HG02938 (cell line): ENCODE data around the gene KDF1.

ENCODE experiments used
- ATAC-seq: cut with Tn5 transposase; IDR thresholded peaks from one replicate; pipeline ENCODE4 v1.9.1; 2021; ENCODE audit warnings: mild to moderate bottlenecking, moderate library complexity; ENCODE audit not compliant: unreplicated experiment

KDF1 gene

GRCh38 chr1:26959722-26960624, at the start of gene KDF1:
Gene KDF1 (minus strand): TSS chr1:26960468. CDS start chr1:26952380, 8,088 bp downstream.
- ATAC-seq = no peak

DNA sequence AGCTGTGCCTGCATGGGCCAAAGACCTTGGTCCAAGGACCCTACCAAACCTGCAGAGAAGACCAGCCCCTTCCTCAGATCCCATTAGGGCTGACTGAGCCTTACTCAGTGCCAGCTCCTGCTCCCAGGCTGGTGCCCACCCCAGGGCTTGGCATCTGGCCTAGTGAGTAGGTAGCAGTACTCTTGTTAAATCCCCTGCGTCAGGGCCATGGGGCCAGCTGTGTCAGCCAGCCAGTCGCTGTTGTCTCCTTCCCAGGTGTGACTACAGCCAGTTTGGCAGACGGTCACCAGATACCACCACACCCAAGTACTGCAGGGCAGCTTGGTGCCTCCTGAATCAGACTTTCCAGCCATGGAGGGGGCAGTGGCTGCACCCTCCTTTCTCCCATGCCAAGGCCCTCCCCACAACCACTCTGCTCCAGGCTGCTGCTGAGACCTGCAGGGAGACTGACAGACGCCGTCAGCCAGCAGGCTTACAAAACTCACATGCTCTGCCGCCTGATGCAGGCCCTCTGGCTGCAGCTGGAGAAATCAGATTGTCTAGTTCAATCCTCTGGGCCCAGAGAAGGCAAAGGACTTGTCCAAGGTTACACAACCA, 49.4 kb upstream of the KDF1 start:
- ATAC-seq = no peak

GRCh38 chr1:27007909-27008582, 47.8 kb upstream of the KDF1 start:
- ATAC-seq = no peak

DNA sequence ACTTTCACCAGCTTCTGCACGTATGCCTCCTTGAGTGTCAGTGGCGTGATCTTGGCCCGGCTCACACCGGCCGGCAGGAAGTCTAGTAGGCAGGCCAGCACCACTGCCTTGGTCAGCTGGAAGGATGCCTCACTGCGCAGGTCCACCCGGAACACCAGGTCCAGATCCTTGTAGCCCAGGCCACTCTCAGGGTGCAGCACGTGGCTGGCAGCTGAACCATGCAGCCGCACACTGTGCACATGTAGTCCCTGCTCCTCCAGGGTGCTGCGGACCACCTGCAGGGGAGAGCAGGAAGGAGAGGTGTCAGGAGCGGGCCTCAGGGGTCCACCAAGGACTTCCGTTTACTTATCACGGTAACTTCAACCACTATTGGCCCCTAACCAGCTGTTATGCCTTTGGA, 46.4 kb upstream of the KDF1 start:
- ATAC-seq = no peak

GRCh38 chr1:27005648-27006496, 45.6 kb upstream of the KDF1 start:
- ATAC-seq = no peak

- no peak for ATAC-seq
These were observed 44.9 kb upstream of the KDF1 start for GRCh38 chr1:27005166-27005530.

DNA sequence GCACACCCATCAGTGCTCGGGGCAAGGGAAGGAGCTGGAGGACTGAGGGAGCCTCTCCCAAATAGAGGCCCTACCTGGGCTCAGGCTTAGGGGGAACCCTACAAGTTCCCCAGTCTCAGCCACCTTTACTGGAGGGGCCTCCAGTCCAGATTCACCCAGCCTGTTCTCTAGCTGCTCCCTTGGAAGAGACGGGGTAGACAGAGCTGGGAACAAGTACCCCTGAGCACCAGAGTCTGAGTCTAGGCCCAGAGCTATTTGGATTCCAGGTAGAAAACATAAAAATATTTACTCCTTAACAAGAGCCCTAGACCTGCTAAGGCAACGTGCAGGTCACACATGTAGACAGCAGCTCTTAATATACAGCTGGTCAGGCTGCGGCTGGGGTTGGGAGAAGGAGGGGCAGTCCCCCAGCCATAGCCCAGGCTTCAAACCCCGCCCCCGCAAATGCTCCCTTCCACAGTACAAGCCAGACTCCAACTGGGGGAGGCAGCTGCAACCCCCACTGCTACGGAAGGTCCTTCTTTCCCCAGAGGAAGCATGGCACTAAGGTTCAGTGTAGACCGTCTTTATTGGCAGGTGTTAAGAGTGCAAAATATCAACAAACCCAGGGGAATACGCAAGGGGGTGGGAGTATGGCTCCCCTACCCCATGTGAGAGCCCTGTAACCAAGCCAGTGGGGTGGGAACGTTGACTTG, 44.4 kb upstream of the KDF1 start:
- no peak for ATAC-seq

DNA sequence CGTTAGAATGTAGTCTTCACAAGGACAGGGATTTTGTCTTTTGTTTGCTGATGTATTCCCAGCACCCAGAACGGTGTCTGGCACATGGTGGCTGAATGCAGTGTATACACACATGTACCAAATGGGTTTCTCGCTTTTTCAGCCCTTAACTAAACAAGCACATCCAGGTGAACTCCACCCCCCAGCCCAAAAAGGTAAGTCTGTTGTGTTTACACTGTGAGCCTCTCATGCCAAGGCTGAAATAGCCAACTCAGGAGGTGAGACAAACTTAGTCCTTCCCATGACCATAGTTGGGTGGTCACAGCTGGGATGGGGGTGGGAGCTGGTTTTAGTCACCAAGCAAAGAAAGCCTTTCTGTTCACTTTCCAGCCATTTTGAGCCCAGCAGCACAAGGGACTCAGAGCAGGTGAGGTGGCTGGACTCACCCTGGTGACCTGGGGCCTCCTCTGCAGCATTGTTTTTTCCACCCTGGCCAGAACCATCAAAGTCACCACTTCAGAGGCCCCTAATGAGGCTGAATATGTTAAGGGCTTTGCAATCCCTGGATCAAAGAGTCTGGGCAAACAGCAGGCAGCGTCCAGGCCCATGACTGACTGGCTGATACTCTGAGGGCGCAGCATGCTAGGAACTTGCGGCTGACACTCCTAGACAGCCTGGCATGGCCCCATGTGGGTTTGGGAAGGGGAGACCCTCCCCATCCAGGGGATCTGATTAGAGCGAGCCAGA, 43.6 kb upstream of the KDF1 start:
- ATAC-seq = no peak

- no peak for ATAC-seq
These were observed 41.5 kb upstream of the KDF1 start for GRCh38 chr1:27001570-27002360.

GRCh38 chr1:27000817-27001460, 40.7 kb upstream of the KDF1 start:
- no peak for ATAC-seq

GRCh38 chr1:27000090-27000816, 40.0 kb upstream of the KDF1 start:
- no peak for ATAC-seq

DNA sequence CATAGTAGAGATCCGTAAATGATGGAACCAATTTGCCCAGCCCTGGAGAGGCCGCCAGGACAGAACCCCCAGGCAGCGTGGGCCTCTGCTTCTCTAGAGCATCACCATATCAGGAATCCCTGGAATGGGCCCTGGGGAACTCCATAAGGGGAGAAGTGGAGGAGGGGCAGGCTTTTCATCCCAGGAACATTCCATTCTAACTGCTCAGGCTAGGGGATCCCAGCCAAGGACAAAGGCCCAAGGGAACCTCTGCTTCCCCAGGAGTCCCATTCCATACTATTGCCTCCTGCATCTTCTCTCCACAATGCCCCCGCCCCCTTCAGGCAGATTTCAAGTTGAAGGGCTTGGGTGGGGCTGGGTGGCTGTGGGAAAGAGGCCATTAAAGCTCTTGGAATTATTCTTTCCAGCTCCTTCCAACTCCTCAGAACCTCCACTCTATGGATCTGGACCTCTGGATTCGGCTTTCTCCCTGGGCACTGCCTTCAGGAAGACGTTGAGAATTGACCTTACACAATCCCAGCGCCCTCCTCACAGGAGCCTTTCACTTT, 39.2 kb upstream of the KDF1 start:
- no peak for ATAC-seq

- no peak for ATAC-seq
These were observed 38.4 kb upstream of the KDF1 start for GRCh38 chr1:26998429-26999300.

- ATAC-seq = no peak
These were observed 36.4 kb upstream of the KDF1 start for GRCh38 chr1:26996665-26997064.

DNA sequence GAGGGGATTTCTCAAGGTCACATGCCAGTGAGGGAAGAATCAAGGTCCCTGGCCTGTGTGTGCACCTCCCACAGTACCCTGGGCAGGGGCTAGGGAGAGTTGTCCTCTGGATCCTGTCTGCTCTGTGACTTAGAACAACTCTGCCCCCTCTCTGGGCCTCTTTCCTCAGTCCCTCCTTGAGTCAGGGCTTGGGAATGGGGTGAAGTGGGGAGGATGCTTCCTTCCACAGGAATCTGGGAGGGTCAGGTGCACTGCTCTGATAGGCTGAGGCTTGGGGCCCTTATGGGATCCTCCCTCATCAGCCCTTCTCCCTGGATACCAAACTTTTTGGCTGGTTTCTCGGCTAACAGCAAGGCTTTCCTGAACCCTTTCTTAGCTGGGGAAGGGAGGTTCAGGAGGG, 35.8 kb upstream of the KDF1 start:
- no peak for ATAC-seq

GRCh38 chr1:26994787-26995517, 34.7 kb upstream of the KDF1 start:
- ATAC-seq = no peak
